ENCODE data around the gene INSC. TPM values are rescaled to one million over a fixed set of nuclear protein-coding genes. Genes with fewer than 3 reads are reported as not detected.

The INSC gene
- total RNA-seq, 2 donors from 2014 or later, result 1.6 TPM

- TF ChIP-seq, protein P1, sequence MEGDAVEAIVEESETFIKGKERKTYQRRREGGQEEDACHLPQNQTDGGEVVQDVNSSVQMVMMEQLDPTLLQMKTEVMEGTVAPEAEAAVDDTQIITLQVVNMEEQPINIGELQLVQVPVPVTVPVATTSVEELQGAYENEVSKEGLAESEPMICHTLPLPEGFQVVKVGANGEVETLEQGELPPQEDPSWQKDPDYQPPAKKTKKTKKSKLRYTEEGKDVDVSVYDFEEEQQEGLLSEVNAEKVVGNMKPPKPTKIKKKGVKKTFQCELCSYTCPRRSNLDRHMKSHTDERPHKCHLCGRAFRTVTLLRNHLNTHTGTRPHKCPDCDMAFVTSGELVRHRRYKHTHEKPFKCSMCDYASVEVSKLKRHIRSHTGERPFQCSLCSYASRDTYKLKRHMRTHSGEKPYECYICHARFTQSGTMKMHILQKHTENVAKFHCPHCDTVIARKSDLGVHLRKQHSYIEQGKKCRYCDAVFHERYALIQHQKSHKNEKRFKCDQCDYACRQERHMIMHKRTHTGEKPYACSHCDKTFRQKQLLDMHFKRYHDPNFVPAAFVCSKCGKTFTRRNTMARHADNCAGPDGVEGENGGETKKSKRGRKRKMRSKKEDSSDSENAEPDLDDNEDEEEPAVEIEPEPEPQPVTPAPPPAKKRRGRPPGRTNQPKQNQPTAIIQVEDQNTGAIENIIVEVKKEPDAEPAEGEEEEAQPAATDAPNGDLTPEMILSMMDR (IDR thresholded peaks at IDR 0.05), result no peak
- H3K27me3 ChIP-seq, result no peaks in the 10 kb centered on the region
- H3K36me3 ChIP-seq, result no peaks in the 10 kb centered on the region
- no peak overlapping the region for H3K27ac ChIP-seq
- H3K4me1 ChIP-seq, result no peaks in the 10 kb centered on the region
- intact Hi-C loops (cut with DNase I), result no loop called here
- no peak overlapping the region for H3K9ac ChIP-seq (ENCODE audit: low read depth in 2 of 2, low read length in 2 of 2)
- no peaks in the 10 kb centered on the region for H3K9me3 ChIP-seq
- no peak overlapping the region for H3K4me3 ChIP-seq
- DNase-seq, result no peak
These were observed 168.0 kb downstream of the INSC start for GRCh38 chr11:15282754-15283153.

GRCh38 chr11:15286465-15286864 lies 171.7 kb downstream of the INSC start:
- no peak overlapping the region for H3K9ac ChIP-seq (ENCODE audit: low read depth in 2 of 2, low read length in 2 of 2)
- no peak overlapping the region for H3K27ac ChIP-seq
- no peaks in the 10 kb centered on the region for H3K27me3 ChIP-seq
- TF ChIP-seq, protein P1 (IDR thresholded peaks at IDR 0.05), result no peak
- no peaks in the 10 kb centered on the region for H3K9me3 ChIP-seq
- no peaks in the 10 kb centered on the region for H3K36me3 ChIP-seq
- H3K4me3 ChIP-seq, result no peak overlapping the region
- no peak for DNase-seq
- intact Hi-C loops (cut with DNase I), result no loop called here
- no peaks in the 10 kb centered on the region for H3K4me1 ChIP-seq

GRCh38 chr11:15288863-15289262 lies 174.1 kb downstream of the INSC start:
- no peak overlapping the region for H3K9ac ChIP-seq (ENCODE audit: low read depth in 2 of 2, low read length in 2 of 2)
- no peak overlapping the region for H3K27ac ChIP-seq
- no peaks in the 10 kb centered on the region for H3K4me1 ChIP-seq
- no peaks in the 10 kb centered on the region for H3K9me3 ChIP-seq
- intact Hi-C loops (cut with DNase I), result no loop called here
- H3K4me3 ChIP-seq, result no peak overlapping the region
- TF ChIP-seq, protein P1 (IDR thresholded peaks at IDR 0.05), result no peak
- H3K27me3 ChIP-seq, result no peaks in the 10 kb centered on the region
- no peaks in the 10 kb centered on the region for H3K36me3 ChIP-seq
- no peak for DNase-seq

DNA sequence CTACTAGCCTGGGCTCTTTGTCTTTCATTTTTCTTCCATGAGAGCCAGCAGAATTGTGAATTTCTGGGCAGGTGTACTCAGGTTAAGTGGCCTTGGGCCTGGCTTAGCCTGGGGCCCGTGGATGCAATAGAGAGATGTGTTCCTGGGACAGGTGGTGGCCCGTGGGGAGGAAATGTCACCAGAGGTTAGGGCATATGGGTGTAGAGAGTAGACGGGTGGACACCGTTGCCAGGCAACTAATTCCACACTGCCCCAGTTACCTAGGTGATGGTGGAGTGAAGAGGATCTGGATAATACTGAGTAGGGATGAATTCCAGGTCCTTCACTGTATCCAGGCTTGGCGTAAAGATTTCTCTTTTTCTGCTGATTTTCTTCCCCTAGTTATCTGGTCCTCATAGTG lies 175.0 kb downstream of the INSC start:
- TF ChIP-seq, protein P1 (IDR thresholded peaks at IDR 0.05), result no peak
- H3K9me3 ChIP-seq, result no peaks in the 10 kb centered on the region
- H3K36me3 ChIP-seq, result no peaks in the 10 kb centered on the region
- no peak overlapping the region for H3K4me3 ChIP-seq
- no peak overlapping the region for H3K27ac ChIP-seq
- intact Hi-C loops (cut with DNase I), result no loop called here
- H3K9ac ChIP-seq (ENCODE audit: low read depth in 2 of 2, low read length in 2 of 2), result no peak overlapping the region
- no peaks in the 10 kb centered on the region for H3K4me1 ChIP-seq
- H3K27me3 ChIP-seq, result no peaks in the 10 kb centered on the region
- DNase-seq, result no peak

DNA sequence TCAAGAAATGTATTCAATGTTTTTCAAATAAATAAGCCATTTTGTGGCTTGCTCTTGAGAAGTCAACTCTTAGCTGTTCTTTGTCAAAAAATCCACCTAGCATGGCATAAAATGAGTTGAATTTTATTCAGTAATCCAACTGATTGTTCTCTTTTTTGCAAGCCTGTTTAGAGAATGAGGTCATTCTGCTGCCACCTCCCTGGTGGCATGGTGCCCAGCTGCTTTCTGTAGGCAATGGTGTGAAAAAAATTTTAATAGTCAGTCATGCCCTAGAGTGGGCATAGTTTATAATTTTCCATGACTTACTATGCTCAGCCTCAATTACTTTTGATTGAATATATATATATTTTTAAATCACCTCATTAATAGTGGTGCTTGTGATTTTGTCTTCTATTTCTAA lies 177.2 kb downstream of the INSC start:
- Histone ChIP-seq H3K9me3 (no peaks in the 10 kb centered on the region), H3K27ac (no peak overlapping the region), H3K4me1 (no peaks in the 10 kb centered on the region), H3K36me3 (no peaks in the 10 kb centered on the region), H3K27me3 (no peaks in the 10 kb centered on the region), H3K4me3 (no peak overlapping the region), H3K9ac (ENCODE audit: low read depth in 2 of 2, low read length in 2 of 2) (no peak overlapping the region)
- intact Hi-C loops (cut with DNase I), result no loop called here
- no peak for DNase-seq
- TF ChIP-seq, protein P1 (IDR thresholded peaks at IDR 0.05), result no peak

All from colonic mucosa (tissue), 4 donors.